PC-3 (cell line): ENCODE data around the gene RERE. TPM values are rescaled to one million over a fixed set of nuclear protein-coding genes. Genes with fewer than 3 reads are reported as not detected.

ENCODE experiments used
- ATAC-seq: fragments of 200-7000 bp; cut with Tn5 transposase; 2 replicates; pipeline ENCODE4 v1.9.1; 2020; ENCODE audit warnings: mild to moderate bottlenecking, moderate library complexity
- BruUV-seq: library from RNA; stranded (reverse); fragments of 400-500 nt; replicated peaks from 2 replicates; lab custom pipeline; 2021; lab: Mats Ljungman, UMichigan
- CTCF ChIA-PET: fragments of 300-600 bp; sonication (Branson Sonifier 250); formaldehyde crosslinking; loops from one replicate; lab custom pipeline; 2022; ENCODE audit warnings: antibody characterized with exemption; lab: Charles Lee
- POLR2A ChIA-PET: fragments of 300-600 bp; sonication (Branson Sonifier 250); formaldehyde crosslinking; loops from one replicate; lab custom pipeline; 2022; ENCODE audit warnings: antibody characterized with exemption; ENCODE audit not compliant: unreplicated experiment; lab: Charles Lee
- DNase-seq: peaks from one replicate; pipeline ENCODE4 v3.0.0-alpha.2; 2015
- H2AFZ ChIP-seq: fragments of 300-600 bp; sonication (generic); 2 replicates; pipeline ENCODE4 v1.6.0; 2016; ENCODE audit warnings: antibody characterized with exemption, low read length
- H3F3A ChIP-seq: fragments of 300-600 bp; sonication (generic); one replicate; pipeline ENCODE4 v1.6.0; 2017; ENCODE audit warnings: antibody characterized with exemption, low read length, control low read depth, mild to moderate bottlenecking; ENCODE audit not compliant: unreplicated experiment
- H3K27ac ChIP-seq: fragments of 300-600 bp; sonication (generic); 2 replicates; pipeline ENCODE4 v1.5.1; 2016; ENCODE audit warnings: mild to moderate bottlenecking, low read length
- H3K27me3 ChIP-seq: fragments of 300-600 bp; sonication (generic); 2 replicates; pipeline ENCODE4 v1.6.1; 2016; ENCODE audit warnings: low read length, mixed read lengths
- H3K36me3 ChIP-seq: fragments of 300-600 bp; sonication (generic); 2 replicates; pipeline ENCODE4 v1.6.1; 2016; ENCODE audit warnings: low read depth, mixed run types, low read length, mixed read lengths
- H3K4me1 ChIP-seq: fragments of 300-600 bp; sonication (generic); 2 replicates; pipeline ENCODE4 v1.5.1; 2016; ENCODE audit warnings: low read length; ENCODE audit not compliant: insufficient read depth
- H3K4me2 ChIP-seq: fragments of 300-600 bp; sonication (generic); 2 replicates; pipeline ENCODE4 v1.6.0; 2016; ENCODE audit warnings: low read length
- H3K4me3 ChIP-seq: fragments of 300-600 bp; sonication (generic); 2 replicates; pipeline ENCODE4 v1.5.1; 2016; ENCODE audit warnings: mild to moderate bottlenecking, low read length, mixed read lengths
- H3K79me2 ChIP-seq: fragments of 300-600 bp; sonication (generic); 2 replicates; pipeline ENCODE4 v1.6.1; 2017; ENCODE audit warnings: low read length, mixed read lengths
- H3K9ac ChIP-seq: fragments of 300-600 bp; sonication (generic); 2 replicates; pipeline ENCODE4 v1.6.0; 2016; ENCODE audit warnings: mild to moderate bottlenecking, low read length
- H3K9me2 ChIP-seq: fragments of 300-600 bp; sonication (generic); replicated peaks from 2 replicates; pipeline ENCODE4 v1.6.1; 2016; ENCODE audit warnings: mixed run types, low read length, mixed read lengths
- H3K9me3 ChIP-seq: fragments of 300-600 bp; sonication (generic); 2 replicates; pipeline ENCODE4 v1.6.1; 2016; ENCODE audit warnings: low read length, mixed read lengths
- H4K20me1 ChIP-seq: fragments of 300-600 bp; sonication (generic); 2 replicates; pipeline ENCODE4 v1.6.1; 2016; ENCODE audit warnings: low read length, mixed read lengths
- EZH2 ChIP-seq: fragments of 300-600 bp; sonication (generic); IDR thresholded peaks from one replicate; pipeline ENCODE4 v1.6.1; 2017; ENCODE audit warnings: antibody characterized with exemption, mild to moderate bottlenecking, low read length; ENCODE audit not compliant: unreplicated experiment
- EZH2phosphoT487 ChIP-seq: fragments of 300-600 bp; sonication (generic); IDR thresholded peaks from 2 replicates; pipeline ENCODE4 v1.6.1; 2018; ENCODE audit warnings: mild to moderate bottlenecking, antibody characterized with exemption, low read length, borderline replicate concordance
- intact Hi-C: fragments of 100-400 bp; cut with micrococcal nuclease; formaldehyde crosslinking; loops from 2 replicates; pipeline ENCODE4 v1.9.0; 2023
- total RNA-seq: library from RNA; depleted of rRNA; stranded (reverse); fragments of >200 nt; gene quantifications from 2 replicates; pipeline ENCODE4 v1.2.3, GENCODE V29; 2014
- TF ChIP-seq, protein P1 (sequence below): fragments of 300-600 bp; sonication (generic); conservative IDR thresholded peaks from 2 replicates; pipeline ENCODE4 v1.5.1; 2017; ENCODE audit warnings: antibody characterized with exemption, low read depth, mild to moderate bottlenecking, low read length

The RERE gene
- total RNA-seq, 1 experiment from 2014 or later: 24.2 TPM

DNA sequence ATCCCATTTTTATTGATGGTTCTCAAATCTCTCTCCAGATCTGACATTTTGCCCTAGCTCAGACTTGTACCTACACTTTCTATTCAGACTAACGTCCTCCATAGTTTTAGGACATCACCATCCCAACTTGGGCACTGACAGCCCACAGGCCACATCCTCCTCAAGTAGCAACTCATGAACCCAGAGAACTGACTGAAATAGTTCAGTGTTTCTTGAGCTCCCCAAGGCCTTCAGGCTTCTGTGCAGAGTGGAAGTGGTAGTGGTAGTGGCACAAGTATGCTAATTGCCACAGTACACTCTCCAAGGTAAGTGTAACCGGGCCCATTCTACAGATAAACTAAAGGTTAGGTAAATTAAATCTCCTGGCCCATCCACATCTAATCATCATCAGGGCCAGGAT, 387.0 kb downstream of the RERE start:
- Histone ChIP-seq H3K27ac (no peak overlapping the region), H4K20me1 (no peaks in the 10 kb centered on the region), H3K27me3 (no peaks in the 10 kb centered on the region), H3K4me3 (no peak overlapping the region), H3K9ac (no peak overlapping the region), H3K79me2 (no peaks in the 10 kb centered on the region), H3F3A (no peaks in the 10 kb centered on the region), H3K4me2 (no peak overlapping the region), H3K4me1 (peaks cover 4% of the 10 kb centered on the region; the same call in 1 of the 2 replicates), H3K36me3 (no peaks in the 10 kb centered on the region), H3K9me3 (no peaks in the 10 kb centered on the region), H2AFZ (no peak overlapping the region), H3K9me2 (no peaks in the 10 kb centered on the region)
- TF ChIP-seq EZH2 (no peak), EZH2phosphoT487 (no peak)
- TF ChIP-seq, protein P1, sequence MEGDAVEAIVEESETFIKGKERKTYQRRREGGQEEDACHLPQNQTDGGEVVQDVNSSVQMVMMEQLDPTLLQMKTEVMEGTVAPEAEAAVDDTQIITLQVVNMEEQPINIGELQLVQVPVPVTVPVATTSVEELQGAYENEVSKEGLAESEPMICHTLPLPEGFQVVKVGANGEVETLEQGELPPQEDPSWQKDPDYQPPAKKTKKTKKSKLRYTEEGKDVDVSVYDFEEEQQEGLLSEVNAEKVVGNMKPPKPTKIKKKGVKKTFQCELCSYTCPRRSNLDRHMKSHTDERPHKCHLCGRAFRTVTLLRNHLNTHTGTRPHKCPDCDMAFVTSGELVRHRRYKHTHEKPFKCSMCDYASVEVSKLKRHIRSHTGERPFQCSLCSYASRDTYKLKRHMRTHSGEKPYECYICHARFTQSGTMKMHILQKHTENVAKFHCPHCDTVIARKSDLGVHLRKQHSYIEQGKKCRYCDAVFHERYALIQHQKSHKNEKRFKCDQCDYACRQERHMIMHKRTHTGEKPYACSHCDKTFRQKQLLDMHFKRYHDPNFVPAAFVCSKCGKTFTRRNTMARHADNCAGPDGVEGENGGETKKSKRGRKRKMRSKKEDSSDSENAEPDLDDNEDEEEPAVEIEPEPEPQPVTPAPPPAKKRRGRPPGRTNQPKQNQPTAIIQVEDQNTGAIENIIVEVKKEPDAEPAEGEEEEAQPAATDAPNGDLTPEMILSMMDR: no peak
- ATAC-seq (no peak), DNase-seq (no peak)
- intact Hi-C loops: no loop called here
- POLR2A ChIA-PET: no interaction called here
- BruUV-seq: no TSS peak
- CTCF ChIA-PET: no interaction called here

DNA sequence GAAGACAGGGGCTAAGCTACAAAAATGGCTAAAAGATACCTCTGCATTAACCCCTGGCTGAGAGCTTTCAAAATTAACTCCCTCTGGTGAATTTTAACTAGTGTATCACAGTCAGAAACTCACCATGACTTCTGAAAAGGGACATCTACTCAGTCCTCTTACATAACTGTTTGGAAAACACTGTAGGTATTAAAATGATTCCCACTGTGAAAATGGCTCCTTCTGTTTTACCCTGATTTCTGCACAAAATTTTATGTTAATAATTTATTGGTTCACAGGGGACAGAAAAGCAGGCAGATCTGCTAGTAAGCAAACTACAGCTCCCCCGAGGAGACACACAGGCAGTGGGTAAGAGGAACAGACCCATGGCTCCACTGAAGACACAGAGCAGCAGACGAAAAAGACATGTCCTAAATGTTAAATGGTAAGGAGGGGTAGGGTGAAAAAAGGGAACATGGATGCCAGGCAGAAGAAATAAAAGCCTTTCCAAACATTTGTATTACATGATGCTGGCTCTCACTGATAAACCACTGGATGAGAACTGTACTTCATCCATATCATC, 387.8 kb downstream of the RERE start:
- Histone ChIP-seq H3K9me2 (no peaks in the 10 kb centered on the region), H3K27me3 (no peaks in the 10 kb centered on the region), H3K4me1 (peaks cover 6% of the 10 kb centered on the region), H3K4me3 (no peak overlapping the region), H3F3A (no peaks in the 10 kb centered on the region), H4K20me1 (no peaks in the 10 kb centered on the region), H2AFZ (no peak overlapping the region), H3K4me2 (no peak overlapping the region), H3K9me3 (no peaks in the 10 kb centered on the region), H3K36me3 (no peaks in the 10 kb centered on the region), H3K9ac (no peak overlapping the region), H3K79me2 (no peaks in the 10 kb centered on the region), H3K27ac (no peak overlapping the region)
- BruUV-seq: no TSS peak
- TF ChIP-seq, protein P1: no peak
- TF ChIP-seq EZH2 (no peak), EZH2phosphoT487 (no peak)
- CTCF ChIA-PET: no interaction called here
- POLR2A ChIA-PET: no interaction called here
- intact Hi-C loops: no loop called here
- no peak for ATAC-seq
- DNase-seq: no peak

DNA sequence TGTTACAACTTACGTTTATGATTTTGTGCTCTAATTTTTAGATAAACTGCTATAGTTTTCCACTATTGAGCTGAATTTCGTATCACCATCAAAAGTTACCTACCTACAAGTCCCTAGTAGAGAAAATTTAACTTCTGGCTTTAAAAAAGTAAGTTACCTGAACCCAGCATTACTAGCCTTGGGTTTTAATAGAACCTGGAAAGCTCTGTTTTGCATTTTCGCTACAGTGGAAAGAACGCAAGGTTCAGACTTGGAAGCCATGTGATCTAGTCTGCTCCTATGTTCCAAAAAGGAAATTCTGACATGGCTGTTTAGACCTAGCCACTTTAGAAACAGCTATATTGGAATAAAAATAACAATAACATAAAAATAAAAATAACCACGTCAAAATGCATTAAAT, 389.0 kb downstream of the RERE start:
- Histone ChIP-seq H4K20me1 (no peaks in the 10 kb centered on the region), H3K27ac (no peak overlapping the region), H3K4me3 (no peak overlapping the region), H3K9me3 (no peaks in the 10 kb centered on the region), H3K79me2 (no peaks in the 10 kb centered on the region), H3K4me2 (no peak overlapping the region), H3K27me3 (no peaks in the 10 kb centered on the region), H2AFZ (no peak overlapping the region), H3K9me2 (no peaks in the 10 kb centered on the region), H3F3A (no peaks in the 10 kb centered on the region), H3K4me1 (peaks cover 14% of the 10 kb centered on the region), H3K9ac (no peak overlapping the region), H3K36me3 (no peaks in the 10 kb centered on the region)
- BruUV-seq: no TSS peak
- CTCF ChIA-PET: no interaction called here
- POLR2A ChIA-PET: no interaction called here
- ATAC-seq (no peak), DNase-seq (no peak)
- intact Hi-C loops: no loop called here
- TF ChIP-seq, protein P1: no peak
- TF ChIP-seq EZH2phosphoT487: no peak
- TF ChIP-seq EZH2: no peak
